Suprapubic skin (tissue), 3 donors: Measurements from ENCODE around the gene NCAN.
"Not testable (repeated sequence)": the region's sequence is repeated elsewhere in the genome, so short reads cannot be mapped to it uniquely, and the experiment has no call there.

ENCODE experiments used
- CTCF ChIP-seq, 2 donors: fragments of 200-600 bp in 1 of 2; fragments of 450-650 bp in 1 of 2; sonication (generic) in 1 of 2; IDR thresholded peaks; one replicate each; pipeline ENCODE4 v1.5.1; 2016 to 2019; ENCODE audit warnings: antibody characterized with exemption in 2 of 2, mild to moderate bottlenecking in 1 of 2, moderate library complexity in 1 of 2
- POLR2A ChIP-seq, 2 donors: fragments of 450-650 bp; IDR thresholded peaks; one replicate each; pipeline ENCODE4 v1.6.1; 2017; ENCODE audit warnings: antibody characterized with exemption in 2 of 2, mild to moderate bottlenecking in 2 of 2, moderate library complexity in 2 of 2

DNA sequence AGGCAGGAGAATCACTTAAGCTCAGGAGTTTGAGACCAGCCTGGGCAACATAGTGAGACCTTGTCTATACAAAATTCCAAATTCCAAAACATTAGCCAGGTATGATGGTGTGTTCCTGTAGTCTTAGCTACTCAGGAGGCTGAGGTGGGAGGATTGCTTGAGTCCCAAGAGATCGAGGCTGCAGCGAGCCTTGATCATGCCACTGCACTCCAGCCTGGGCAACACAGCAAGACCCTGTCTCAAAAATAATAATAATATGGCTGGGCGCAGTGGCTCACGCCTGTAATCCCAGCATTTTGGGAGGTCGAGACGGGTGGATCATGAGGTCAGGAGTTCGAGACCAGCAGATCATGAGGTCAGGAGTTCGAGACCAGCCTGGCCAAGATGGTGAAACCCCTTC is 9.2 kb downstream of the NCAN start:
- not testable (repeated sequence) for TF ChIP-seq POLR2A, CTCF (IDR thresholded peaks at IDR 0.05)
